B cell (primary cell): ENCODE data around the gene MAPT.

Experiments
- CTCF ChIP-seq: fragments of 200-600 bp; IDR thresholded peaks from one replicate; pipeline ENCODE4 v1.8.0; 2022; ENCODE audit warnings: antibody characterized with exemption, mild to moderate bottlenecking
- EZH2 ChIP-seq: IDR thresholded peaks from 2 replicates; pipeline ENCODE4 v1.6.1; 2012; ENCODE audit warnings: borderline replicate concordance, low read depth, mild to moderate bottlenecking, moderate library complexity, low read length; ENCODE audit not compliant: insufficient read depth, poor library complexity, severe bottlenecking

- TF ChIP-seq CTCF (no peak), EZH2 (no peak)
These were observed 97.8 kb downstream of the MAPT start for GRCh38 chr17:45992175-45992574.
